Parathyroid adenoma (tissue), 2 donors: ENCODE results near the gene SERPINB13.

ENCODE experiments used
- H2AFZ ChIP-seq: fragments of 300-600 bp; sonication (generic); one replicate; pipeline ENCODE4 v1.7.0; 2017; ENCODE audit warnings: antibody characterized with exemption, mild to moderate bottlenecking
- H3K27ac ChIP-seq: fragments of 300-600 bp; sonication (generic); one replicate; pipeline ENCODE4 v1.7.0; 2017
- H3K27me3 ChIP-seq: fragments of 300-600 bp; sonication (generic); one replicate; pipeline ENCODE4 v1.7.0; 2017; ENCODE audit warnings: low read length; ENCODE audit not compliant: control insufficient read depth, insufficient read depth
- H3K36me3 ChIP-seq: fragments of 300-600 bp; sonication (generic); one replicate; pipeline ENCODE4 v1.7.0; 2017; ENCODE audit warnings: low read length; ENCODE audit not compliant: control insufficient read depth, insufficient read depth
- H3K4me1 ChIP-seq: fragments of 300-600 bp; sonication (generic); one replicate; pipeline ENCODE4 v1.7.0; 2017; ENCODE audit warnings: control low read depth
- H3K4me2 ChIP-seq: fragments of 300-600 bp; sonication (generic); one replicate; pipeline ENCODE4 v1.7.0; 2017; ENCODE audit warnings: low read length
- H3K4me3 ChIP-seq: fragments of 300-600 bp; sonication (generic); one replicate; pipeline ENCODE4 v1.7.0; 2017; ENCODE audit warnings: low read depth, low read length
- H3K79me2 ChIP-seq: fragments of 300-600 bp; sonication (generic); one replicate; pipeline ENCODE4 v1.7.0; 2017; ENCODE audit warnings: control low read depth
- H3K9ac ChIP-seq: fragments of 300-600 bp; sonication (generic); one replicate; pipeline ENCODE4 v1.7.0; 2017; ENCODE audit warnings: mild to moderate bottlenecking
- H3K9me3 ChIP-seq: fragments of 300-600 bp; sonication (generic); one replicate; pipeline ENCODE4 v1.7.0; 2017; ENCODE audit warnings: low read length; ENCODE audit not compliant: control insufficient read depth
- CTCF ChIP-seq: fragments of 300-600 bp; sonication (generic); IDR thresholded peaks from one replicate; pipeline ENCODE4 v1.7.0; 2017; ENCODE audit warnings: antibody characterized with exemption, mild to moderate bottlenecking
- donor health status: primary hyperparathyroidism.

The SERPINB13 gene

GRCh38 chr18:63585988-63586387 lies 1.2 kb upstream of the SERPINB13 start:
- TF ChIP-seq CTCF, result no peak
- Histone ChIP-seq H3K36me3 (no peaks in the 10 kb centered on the region), H3K4me3 (no peak overlapping the region), H3K4me2 (no peak overlapping the region), H3K79me2 (no peaks in the 10 kb centered on the region), H3K27me3 (no peaks in the 10 kb centered on the region), H3K4me1 (no peaks in the 10 kb centered on the region), H2AFZ (no peak overlapping the region), H3K9ac (no peak overlapping the region), H3K9me3 (no peaks in the 10 kb centered on the region), H3K27ac (no peak overlapping the region)

- H3K9me3 ChIP-seq, result no peaks in the 10 kb centered on the region
- no peak overlapping the region for H3K4me3 ChIP-seq
- no peaks in the 10 kb centered on the region for H3K4me1 ChIP-seq
- H3K9ac ChIP-seq, result no peak overlapping the region
- TF ChIP-seq CTCF, result no peak
- H3K4me2 ChIP-seq, result no peak overlapping the region
- H3K27ac ChIP-seq, result no peak overlapping the region
- H3K27me3 ChIP-seq, result no peaks in the 10 kb centered on the region
- no peak overlapping the region for H2AFZ ChIP-seq
- no peaks in the 10 kb centered on the region for H3K36me3 ChIP-seq
- H3K79me2 ChIP-seq, result no peaks in the 10 kb centered on the region
Measured at GRCh38 chr18:63586431-63586830, 712 bp upstream of the SERPINB13 start.

- Histone ChIP-seq H3K36me3 (no peaks in the 10 kb centered on the region), H3K9me3 (no peaks in the 10 kb centered on the region), H2AFZ (no peak overlapping the region), H3K27ac (no peak overlapping the region), H3K4me3 (no peak overlapping the region), H3K9ac (no peak overlapping the region), H3K4me2 (no peak overlapping the region), H3K27me3 (no peaks in the 10 kb centered on the region), H3K4me1 (no peaks in the 10 kb centered on the region), H3K79me2 (no peaks in the 10 kb centered on the region)
- no peak for TF ChIP-seq CTCF
Measured at GRCh38 chr18:63588909-63589308, 1.8 kb downstream of the SERPINB13 start.

- H2AFZ ChIP-seq, result no peak overlapping the region
- H3K27me3 ChIP-seq, result no peaks in the 10 kb centered on the region
- no peak overlapping the region for H3K27ac ChIP-seq
- no peaks in the 10 kb centered on the region for H3K9me3 ChIP-seq
- H3K4me1 ChIP-seq, result no peaks in the 10 kb centered on the region
- H3K4me3 ChIP-seq, result no peak overlapping the region
- no peak overlapping the region for H3K4me2 ChIP-seq
- no peaks in the 10 kb centered on the region for H3K36me3 ChIP-seq
- H3K9ac ChIP-seq, result no peak overlapping the region
- no peaks in the 10 kb centered on the region for H3K79me2 ChIP-seq
- TF ChIP-seq CTCF, result no peak
Measured at GRCh38 chr18:63590373-63590772, 3.2 kb downstream of the SERPINB13 start.

GRCh38 chr18:63590966-63591695 lies 4.0 kb downstream of the SERPINB13 start:
- H3K4me1 ChIP-seq, result no peaks in the 10 kb centered on the region
- H3K4me2 ChIP-seq, result no peak overlapping the region
- no peak overlapping the region for H3K9ac ChIP-seq
- H3K9me3 ChIP-seq, result no peaks in the 10 kb centered on the region
- no peak overlapping the region for H2AFZ ChIP-seq
- H3K27ac ChIP-seq, result no peak overlapping the region
- no peaks in the 10 kb centered on the region for H3K36me3 ChIP-seq
- no peak for TF ChIP-seq CTCF
- no peak overlapping the region for H3K4me3 ChIP-seq
- no peaks in the 10 kb centered on the region for H3K27me3 ChIP-seq
- no peaks in the 10 kb centered on the region for H3K79me2 ChIP-seq
